ENCODE data around the gene ZMIZ1.

DNA sequence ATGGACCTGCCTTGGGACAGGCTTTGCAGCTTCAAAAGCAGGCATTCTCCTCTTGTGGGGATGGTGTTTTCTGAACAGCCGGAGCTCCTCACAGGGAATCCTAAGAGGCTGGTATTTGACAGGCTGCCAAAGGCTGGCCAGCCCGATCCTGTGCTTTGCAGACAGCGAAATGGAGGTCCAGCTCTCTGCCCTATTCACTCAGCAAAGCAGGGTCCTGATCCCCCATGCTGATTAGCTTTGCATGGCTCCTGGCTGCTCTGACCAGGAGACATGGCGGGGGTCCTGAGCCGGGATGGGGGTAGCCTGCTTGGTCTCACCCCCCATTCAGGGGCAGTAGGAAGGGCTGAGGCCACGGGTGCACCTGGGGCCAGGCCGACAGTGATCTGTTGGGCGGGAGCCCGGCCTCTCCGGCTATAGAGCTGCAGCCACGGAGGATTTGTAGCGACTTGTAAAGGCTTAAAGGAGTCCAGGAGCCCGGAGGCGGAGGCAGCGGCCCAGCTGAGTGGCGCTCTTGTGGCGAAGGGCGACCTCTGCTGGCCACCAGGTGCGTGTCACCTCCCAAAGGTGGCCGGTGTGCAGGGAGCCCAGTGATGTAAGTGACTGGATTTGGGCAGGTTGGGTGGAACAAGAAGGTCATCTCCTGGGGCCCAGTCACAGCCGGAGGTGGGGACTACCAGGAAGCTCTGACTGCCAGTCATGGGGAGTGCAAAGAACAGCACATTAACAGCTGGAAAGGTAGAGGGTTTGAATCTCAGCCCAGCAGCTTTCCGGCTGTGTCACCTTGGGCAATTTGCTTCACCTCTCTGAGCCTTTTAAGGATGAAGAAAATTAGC lies 126.5 kb downstream of the ZMIZ1 start:
- TF ChIP-seq TAF1 (IDR thresholded peaks at IDR 0.05; ENCODE audit: borderline replicate concordance, insufficient read depth, low read length): no peak
- no peak for TF ChIP-seq REST (IDR thresholded peaks at IDR 0.05; ENCODE audit: insufficient read depth in 1 of 2, low read depth in 2 of 2, low read length in 2 of 2)
- TF ChIP-seq SIN3A (IDR thresholded peaks at IDR 0.05; ENCODE audit: borderline replicate concordance, insufficient read depth, low read length): no peak
- TF ChIP-seq POLR2AphosphoS5 (IDR thresholded peaks at IDR 0.05; ENCODE audit: low read depth, low read length): no peak
- no peak for TF ChIP-seq FOXP2 (optimal IDR thresholded peaks at IDR 0.05; ENCODE audit: borderline replicate concordance, extremely low read depth, extremely low read length, insufficient read depth)
